ENCODE measurements around the gene CSRP1. TPM values are rescaled to one million over a fixed set of nuclear protein-coding genes. Genes with fewer than 3 reads are reported as not detected.

The CSRP1 gene
- total and polyA plus RNA-seq, 9 of the 15 experiments (the other 6 are each of a cell fraction or from before 2014, with no cell fraction given), result 6.8 to 39.4 (median 23.7) TPM

DNA sequence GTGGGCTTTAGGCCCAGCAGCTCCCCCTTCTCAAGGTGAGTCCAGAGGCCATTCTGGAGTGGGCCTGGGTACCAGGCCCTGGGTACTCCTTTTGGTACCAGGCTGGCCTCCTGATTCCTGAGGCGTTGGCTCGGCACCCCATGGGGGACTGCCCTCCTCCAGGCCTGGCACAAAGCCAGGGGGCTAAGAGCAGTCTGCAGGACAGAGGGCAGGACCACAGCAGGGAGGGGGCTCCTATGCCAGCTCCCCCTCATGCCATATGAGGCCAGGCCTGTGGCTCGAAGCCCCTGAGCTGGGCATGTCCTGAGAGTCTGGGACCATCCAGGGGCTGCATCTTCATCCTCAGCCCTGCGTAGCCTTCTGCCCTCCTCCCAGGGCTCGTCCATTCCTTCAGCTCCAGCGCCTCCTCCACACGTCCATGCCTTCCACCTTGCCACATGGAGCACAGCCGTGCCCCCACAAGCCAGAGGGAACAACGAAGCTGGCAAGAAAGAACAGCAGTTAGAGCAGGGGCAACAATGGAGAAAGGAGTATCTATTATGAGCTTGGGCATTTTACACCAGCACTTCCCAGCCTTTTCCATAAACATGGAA is 41.1 kb downstream of the CSRP1 start:
- in situ Hi-C loops (cut with MboI) (no loop called here), intact Hi-C loops (cut with micrococcal nuclease) (no loop called here)
- no peaks in the 10 kb centered on the region for H3K9me3 ChIP-seq (replicated peaks; ENCODE audit: control insufficient read depth, insufficient read depth, low read depth, low read length)
- no peak overlapping the region for H3K4me3 ChIP-seq
- H4K20me1 ChIP-seq (replicated peaks; ENCODE audit: control insufficient read depth, insufficient read depth, low read length), result no peaks in the 10 kb centered on the region
- H3K4me1 ChIP-seq (replicated peaks in 1 of 2; ENCODE audit: control insufficient read depth in 2 of 2, insufficient read depth in 2 of 2, low read length in 2 of 2), result peaks cover 14 to 26% of the 10 kb centered on the region in 2 experiments
- no TSS peak for BruUV-seq (replicated peaks)
- H3K4me2 ChIP-seq (ENCODE audit: insufficient read depth, low read length), result no peak overlapping the region
- H3K27ac ChIP-seq (ENCODE audit: extremely low read depth, low read depth, low read length), result no peak overlapping the region
- ChIA-PET POLR2A (interaction anchor here (0.6 kb wide), 1 partner anchor 9 kb away, joined by 3 read pairs; no protein-coding TSS in a partner anchor), CTCF (ENCODE audit: low intra/inter-chr PET ratio) (no interaction called here)
- H3K79me2 ChIP-seq (ENCODE audit: control insufficient read depth, insufficient read depth, low read length), result no peaks in the 10 kb centered on the region
- 9% methylated on average over 9 of the region's 9 CpGs for WGBS (ENCODE audit: insufficient coverage, low coverage, missing lambda C conversion rate)
- DNase-seq (ENCODE audit: extremely low read depth in 1 of 4, low spot score in 3 of 4), result no peak
- H3K27me3 ChIP-seq (ENCODE audit: control insufficient read depth in 2 of 2, insufficient read depth in 2 of 2, low read length in 2 of 2), result peaks cover 22 to 33% of the 10 kb centered on the region in 2 experiments; a peak in 4 of 5 replicates
- H3K9me1 ChIP-seq (ENCODE audit: control insufficient read depth, insufficient read depth, low read length), result peaks cover 3% of the 10 kb centered on the region
- no peaks in the 10 kb centered on the region for H3K36me3 ChIP-seq (ENCODE audit: control insufficient read depth, insufficient read depth, low read length)
- peak; percentile 70; the same call in 1 of the 2 replicates for TF ChIP-seq NFIC (IDR thresholded peaks at IDR 0.05)
- no peak for TF ChIP-seq ILK (tag; IDR thresholded peaks at IDR 0.05; ENCODE audit: borderline replicate concordance, low read depth)
- TF ChIP-seq PPARD (CRISPR knock-in tag; IDR thresholded peaks at IDR 0.05), result no peak
- FAIRE-seq, result no peak
- H2AFZ ChIP-seq (ENCODE audit: low read depth, low read length), result no peak overlapping the region
- ATAC-seq, result no peak
- H3K9ac ChIP-seq (ENCODE audit: insufficient read depth in 1 of 2, low read depth in 2 of 2, low read length in 2 of 2), result 0 out of 4 replicates have a peak overlapping the region, but pooled peaks of 1 of the 2 experiments have one; percentile 28

DNA sequence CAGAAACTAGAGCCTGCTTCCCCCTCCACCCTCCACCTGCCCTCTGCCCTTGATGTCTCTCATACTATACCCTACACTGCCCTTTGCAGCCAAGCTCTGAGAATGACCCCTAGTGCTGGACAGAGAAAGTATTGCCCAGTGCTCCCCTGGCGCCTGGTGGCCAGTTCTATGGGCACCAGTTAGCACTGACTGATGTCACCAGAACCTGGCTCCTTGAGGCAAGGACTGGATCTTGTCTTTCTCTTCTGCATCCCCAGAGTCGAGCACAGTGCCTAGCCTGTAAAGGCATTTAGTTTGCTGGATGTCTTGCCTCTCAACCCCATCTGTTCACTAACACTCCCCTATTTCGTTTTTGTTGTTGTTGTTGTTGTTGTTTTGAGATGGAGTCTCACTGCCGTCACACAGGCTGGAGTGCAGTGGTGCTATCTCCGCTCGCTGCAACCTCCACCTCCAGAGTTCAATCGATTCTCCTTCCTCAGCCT is 43.8 kb downstream of the CSRP1 start:
- H3K4me1 ChIP-seq (replicated peaks in 1 of 2; ENCODE audit: control insufficient read depth in 2 of 2, insufficient read depth in 2 of 2, low read length in 2 of 2), result peaks cover 10 to 14% of the 10 kb centered on the region in 2 experiments
- peaks cover 1% of the 10 kb centered on the region for H3K9me1 ChIP-seq (ENCODE audit: control insufficient read depth, insufficient read depth, low read length)
- 47% methylated on average over 7 of the region's 7 CpGs for WGBS (ENCODE audit: insufficient coverage, low coverage, missing lambda C conversion rate)
- no peak overlapping the region for H3K27ac ChIP-seq (ENCODE audit: extremely low read depth, low read depth, low read length)
- ChIA-PET CTCF (ENCODE audit: low intra/inter-chr PET ratio) (interaction anchor here (1.1 kb wide), 1 partner anchor 50 kb away, joined by 3 read pairs; no protein-coding TSS in a partner anchor), POLR2A (interaction anchor here (0.6 to 1.6 kb wide), 4 partner anchors 14 to 201 kb away, joined by 3 to 4 read pairs (median 4); no protein-coding TSS in a partner anchor)
- no peak overlapping the region for H3K9ac ChIP-seq (ENCODE audit: insufficient read depth in 1 of 2, low read depth in 2 of 2, low read length in 2 of 2)
- in situ Hi-C loops (cut with MboI) (no loop called here), intact Hi-C loops (cut with micrococcal nuclease) (no loop called here)
- no TSS peak for BruUV-seq (replicated peaks)
- no peak overlapping the region for H3K4me2 ChIP-seq (ENCODE audit: insufficient read depth, low read length)
- no peaks in the 10 kb centered on the region for H3K79me2 ChIP-seq (ENCODE audit: control insufficient read depth, insufficient read depth, low read length)
- H3K9me3 ChIP-seq (replicated peaks; ENCODE audit: control insufficient read depth, insufficient read depth, low read depth, low read length), result no peaks in the 10 kb centered on the region
- peaks cover 2 to 6% of the 10 kb centered on the region in 2 experiments; a peak in 3 of 5 replicates for H3K27me3 ChIP-seq (ENCODE audit: control insufficient read depth in 2 of 2, insufficient read depth in 2 of 2, low read length in 2 of 2)
- peak; percentile 54 for ATAC-seq
- H3K36me3 ChIP-seq (ENCODE audit: control insufficient read depth, insufficient read depth, low read length), result no peaks in the 10 kb centered on the region
- peak in 1 of 4 experiments; percentile 19 for DNase-seq (ENCODE audit: extremely low read depth in 1 of 4, low spot score in 3 of 4)
- H4K20me1 ChIP-seq (replicated peaks; ENCODE audit: control insufficient read depth, insufficient read depth, low read length), result no peaks in the 10 kb centered on the region
- peak; percentile 42 for FAIRE-seq
- H3K4me3 ChIP-seq, result no peak overlapping the region
- peak overlapping the region; percentile 47; the same call in 1 of the 2 replicates for H2AFZ ChIP-seq (ENCODE audit: low read depth, low read length)
- TF ChIP-seq ZNF354B (CRISPR knock-in tag; IDR thresholded peaks at IDR 0.05) (no peak), RAD21 (CRISPR knock-in tag; conservative IDR thresholded peaks at IDR 0.05 in 1 of 2, IDR thresholded peaks at IDR 0.05 in 1 of 2) (peak in 1 of 2 experiments; percentile 8; a peak in 1 of 4 replicates), NFIC (IDR thresholded peaks at IDR 0.05) (no peak), KDM2B (CRISPR knock-in tag; IDR thresholded peaks at IDR 0.05) (no peak), ZBTB1 (CRISPR knock-in tag; IDR thresholded peaks at IDR 0.05; ENCODE audit: borderline replicate concordance, low read depth) (peak; percentile 57; the same call in 1 of the 2 replicates), SMARCE1 (IDR thresholded peaks at IDR 0.05) (no peak), TBP (optimal IDR thresholded peaks at IDR 0.05; ENCODE audit: low read depth, low read length) (no peak), SLC30A9 (CRISPR knock-in tag; IDR thresholded peaks at IDR 0.05) (no peak), MAZ (CRISPR knock-in tag; conservative IDR thresholded peaks at IDR 0.05 in 1 of 2, IDR thresholded peaks at IDR 0.05 in 1 of 2) (no peak), FOXA1 (IDR thresholded peaks at IDR 0.05; ENCODE audit: borderline replicate concordance) (no peak)
- TF ChIP-seq, protein P1, sequence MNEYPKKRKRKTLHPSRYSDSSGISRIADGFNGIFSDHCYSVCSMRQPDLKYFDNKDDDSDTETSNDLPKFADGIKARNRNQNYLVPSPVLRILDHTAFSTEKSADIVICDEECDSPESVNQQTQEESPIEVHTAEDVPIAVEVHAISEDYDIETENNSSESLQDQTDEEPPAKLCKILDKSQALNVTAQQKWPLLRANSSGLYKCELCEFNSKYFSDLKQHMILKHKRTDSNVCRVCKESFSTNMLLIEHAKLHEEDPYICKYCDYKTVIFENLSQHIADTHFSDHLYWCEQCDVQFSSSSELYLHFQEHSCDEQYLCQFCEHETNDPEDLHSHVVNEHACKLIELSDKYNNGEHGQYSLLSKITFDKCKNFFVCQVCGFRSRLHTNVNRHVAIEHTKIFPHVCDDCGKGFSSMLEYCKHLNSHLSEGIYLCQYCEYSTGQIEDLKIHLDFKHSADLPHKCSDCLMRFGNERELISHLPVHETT (CRISPR knock-in tag; conservative IDR thresholded peaks at IDR 0.05 in 1 of 2, IDR thresholded peaks at IDR 0.05 in 1 of 2), result no peak
